Parathyroid adenoma (tissue), 2 donors: ENCODE results near the gene KLHL29.

ENCODE experiments used
- H2AFZ ChIP-seq: fragments of 300-600 bp; sonication (generic); one replicate; pipeline ENCODE4 v1.7.0; 2017; ENCODE audit warnings: antibody characterized with exemption, mild to moderate bottlenecking
- H3K27ac ChIP-seq: fragments of 300-600 bp; sonication (generic); one replicate; pipeline ENCODE4 v1.7.0; 2017
- H3K27me3 ChIP-seq: fragments of 300-600 bp; sonication (generic); one replicate; pipeline ENCODE4 v1.7.0; 2017; ENCODE audit warnings: low read length; ENCODE audit not compliant: control insufficient read depth, insufficient read depth
- H3K36me3 ChIP-seq: fragments of 300-600 bp; sonication (generic); one replicate; pipeline ENCODE4 v1.7.0; 2017; ENCODE audit warnings: low read length; ENCODE audit not compliant: control insufficient read depth, insufficient read depth
- H3K4me1 ChIP-seq: fragments of 300-600 bp; sonication (generic); one replicate; pipeline ENCODE4 v1.7.0; 2017; ENCODE audit warnings: control low read depth
- H3K4me2 ChIP-seq: fragments of 300-600 bp; sonication (generic); one replicate; pipeline ENCODE4 v1.7.0; 2017; ENCODE audit warnings: low read length
- H3K4me3 ChIP-seq: fragments of 300-600 bp; sonication (generic); one replicate; pipeline ENCODE4 v1.7.0; 2017; ENCODE audit warnings: low read depth, low read length
- H3K79me2 ChIP-seq: fragments of 300-600 bp; sonication (generic); one replicate; pipeline ENCODE4 v1.7.0; 2017; ENCODE audit warnings: control low read depth
- H3K9ac ChIP-seq: fragments of 300-600 bp; sonication (generic); one replicate; pipeline ENCODE4 v1.7.0; 2017; ENCODE audit warnings: mild to moderate bottlenecking
- H3K9me3 ChIP-seq: fragments of 300-600 bp; sonication (generic); one replicate; pipeline ENCODE4 v1.7.0; 2017; ENCODE audit warnings: low read length; ENCODE audit not compliant: control insufficient read depth
- TF ChIP-seq, protein P1 (sequence below): fragments of 300-600 bp; sonication (generic); IDR thresholded peaks from one replicate; pipeline ENCODE4 v1.7.0; 2017; ENCODE audit warnings: antibody characterized with exemption, mild to moderate bottlenecking
- donor health status: primary hyperparathyroidism.

KLHL29 gene

DNA sequence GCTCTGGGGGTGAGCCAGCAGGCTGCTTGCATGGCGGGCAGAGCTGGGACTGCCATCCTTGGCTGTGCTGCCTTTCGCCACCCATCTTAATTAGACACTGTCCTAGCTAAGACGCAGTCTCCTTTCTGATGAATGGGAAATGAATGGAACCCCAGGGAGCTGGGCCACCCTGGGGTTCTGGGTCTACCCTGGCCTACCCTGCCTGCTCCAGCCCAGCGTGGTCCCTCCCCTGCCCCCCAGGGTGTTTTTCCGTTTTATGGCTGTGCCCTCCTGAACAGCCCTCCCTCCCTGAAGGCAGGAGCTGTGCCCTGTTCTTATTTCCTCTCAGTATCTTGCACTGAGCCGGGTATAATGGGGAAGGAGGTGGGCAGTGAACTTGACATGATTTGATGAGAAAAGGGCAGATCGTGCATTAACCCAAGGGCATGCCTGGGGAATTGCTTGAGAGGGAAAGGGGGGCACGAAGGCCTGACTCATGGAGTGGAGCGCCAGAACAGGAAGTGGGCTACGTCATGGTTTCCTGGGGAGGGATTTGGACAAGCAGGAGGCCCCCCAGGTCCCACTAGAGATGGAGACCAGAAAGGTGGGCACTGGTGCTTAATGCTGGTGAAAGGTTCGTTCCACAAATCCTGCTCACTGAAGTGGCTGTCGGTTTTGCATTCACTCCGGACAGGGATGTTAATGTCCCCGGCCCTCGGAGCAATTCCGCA lies 165.0 kb downstream of the KLHL29 start:
- no peaks in the 10 kb centered on the region for H3K27me3 ChIP-seq
- no peaks in the 10 kb centered on the region for H3K9me3 ChIP-seq
- no peak overlapping the region for H3K27ac ChIP-seq
- no peak overlapping the region for H3K9ac ChIP-seq
- H3K4me1 ChIP-seq = no peaks in the 10 kb centered on the region
- TF ChIP-seq, protein P1, sequence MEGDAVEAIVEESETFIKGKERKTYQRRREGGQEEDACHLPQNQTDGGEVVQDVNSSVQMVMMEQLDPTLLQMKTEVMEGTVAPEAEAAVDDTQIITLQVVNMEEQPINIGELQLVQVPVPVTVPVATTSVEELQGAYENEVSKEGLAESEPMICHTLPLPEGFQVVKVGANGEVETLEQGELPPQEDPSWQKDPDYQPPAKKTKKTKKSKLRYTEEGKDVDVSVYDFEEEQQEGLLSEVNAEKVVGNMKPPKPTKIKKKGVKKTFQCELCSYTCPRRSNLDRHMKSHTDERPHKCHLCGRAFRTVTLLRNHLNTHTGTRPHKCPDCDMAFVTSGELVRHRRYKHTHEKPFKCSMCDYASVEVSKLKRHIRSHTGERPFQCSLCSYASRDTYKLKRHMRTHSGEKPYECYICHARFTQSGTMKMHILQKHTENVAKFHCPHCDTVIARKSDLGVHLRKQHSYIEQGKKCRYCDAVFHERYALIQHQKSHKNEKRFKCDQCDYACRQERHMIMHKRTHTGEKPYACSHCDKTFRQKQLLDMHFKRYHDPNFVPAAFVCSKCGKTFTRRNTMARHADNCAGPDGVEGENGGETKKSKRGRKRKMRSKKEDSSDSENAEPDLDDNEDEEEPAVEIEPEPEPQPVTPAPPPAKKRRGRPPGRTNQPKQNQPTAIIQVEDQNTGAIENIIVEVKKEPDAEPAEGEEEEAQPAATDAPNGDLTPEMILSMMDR = no peak
- H3K79me2 ChIP-seq = no peaks in the 10 kb centered on the region
- H3K36me3 ChIP-seq = no peaks in the 10 kb centered on the region
- H2AFZ ChIP-seq = no peak overlapping the region
- no peak overlapping the region for H3K4me3 ChIP-seq
- H3K4me2 ChIP-seq = no peak overlapping the region

DNA sequence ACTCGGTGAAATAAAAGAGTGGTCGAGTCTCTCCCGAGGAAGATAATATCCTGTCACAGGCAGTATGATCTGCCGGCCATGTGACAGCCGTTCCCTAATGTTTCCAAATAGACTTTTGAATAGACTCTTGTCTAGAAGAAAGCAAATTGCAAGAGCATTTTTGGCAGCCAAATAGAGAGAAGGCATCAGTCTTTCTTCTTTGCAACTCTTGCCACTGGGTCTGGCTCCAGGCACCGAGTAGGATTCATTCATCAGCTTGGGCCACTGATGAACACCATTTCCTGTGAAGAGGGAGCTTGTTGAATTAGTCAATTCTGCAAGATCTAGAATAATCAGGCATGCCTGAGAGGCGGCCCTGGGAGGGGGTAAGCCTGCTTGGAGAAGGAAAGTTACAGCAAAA lies 165.6 kb downstream of the KLHL29 start:
- Histone ChIP-seq H2AFZ (no peak overlapping the region), H3K9ac (no peak overlapping the region), H3K79me2 (no peaks in the 10 kb centered on the region), H3K27me3 (no peaks in the 10 kb centered on the region), H3K9me3 (no peaks in the 10 kb centered on the region), H3K27ac (no peak overlapping the region), H3K4me3 (no peak overlapping the region), H3K36me3 (no peaks in the 10 kb centered on the region), H3K4me1 (no peaks in the 10 kb centered on the region), H3K4me2 (no peak overlapping the region)
- TF ChIP-seq, protein P1 = no peak

DNA sequence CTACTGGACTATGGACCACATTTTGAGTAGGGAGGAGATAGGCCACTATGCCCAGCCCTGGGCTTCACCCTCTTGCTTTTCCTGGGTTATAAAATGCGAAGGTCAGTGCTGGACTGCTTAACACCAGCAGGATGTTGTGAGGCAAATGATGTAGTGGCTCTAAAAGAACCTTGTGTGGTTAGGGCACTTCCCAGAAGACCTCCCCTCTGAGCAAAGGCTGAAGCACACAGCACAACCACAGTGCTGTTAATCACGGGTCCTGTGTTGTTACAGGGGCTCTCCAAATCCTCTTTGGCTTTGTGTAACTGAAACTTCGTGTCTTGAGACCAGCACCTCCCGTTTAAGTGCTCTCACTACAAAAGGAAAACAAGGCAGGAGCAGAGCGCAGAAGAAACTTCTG lies 166.9 kb downstream of the KLHL29 start:
- no peak overlapping the region for H2AFZ ChIP-seq
- H3K9me3 ChIP-seq = no peaks in the 10 kb centered on the region
- TF ChIP-seq, protein P1 = no peak
- H3K27ac ChIP-seq = no peak overlapping the region
- H3K4me2 ChIP-seq = no peak overlapping the region
- no peaks in the 10 kb centered on the region for H3K79me2 ChIP-seq
- no peak overlapping the region for H3K4me3 ChIP-seq
- H3K9ac ChIP-seq = no peak overlapping the region
- no peaks in the 10 kb centered on the region for H3K27me3 ChIP-seq
- H3K36me3 ChIP-seq = no peaks in the 10 kb centered on the region
- H3K4me1 ChIP-seq = no peaks in the 10 kb centered on the region

DNA sequence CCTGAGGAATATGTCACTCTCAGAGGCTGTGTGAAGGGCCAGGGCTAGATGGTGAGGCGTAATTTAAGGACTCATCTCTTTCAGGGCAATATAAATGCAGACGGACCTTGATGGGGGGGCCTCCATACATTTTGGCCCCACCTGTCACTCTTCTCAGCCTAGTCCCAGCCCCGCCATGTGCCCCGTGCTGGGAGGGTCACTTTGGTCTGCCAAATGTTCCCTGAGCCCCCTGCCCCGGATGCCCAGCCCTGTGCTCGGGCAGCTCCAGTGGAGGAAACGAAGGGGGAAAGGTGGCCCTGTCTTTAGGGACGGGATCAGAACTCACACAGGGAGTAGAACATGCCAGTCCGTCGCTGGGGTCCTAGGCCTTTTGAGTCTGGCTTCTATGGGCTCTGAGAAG lies 168.6 kb downstream of the KLHL29 start:
- Histone ChIP-seq H3K27ac (no peak overlapping the region), H3K4me1 (no peaks in the 10 kb centered on the region)

More for the DNA sequence above, 168.6 kb downstream of the KLHL29 start:
- Histone ChIP-seq H3K9ac (no peak overlapping the region), H3K9me3 (no peaks in the 10 kb centered on the region), H3K27me3 (no peaks in the 10 kb centered on the region), H2AFZ (no peak overlapping the region), H3K4me2 (no peak overlapping the region), H3K79me2 (no peaks in the 10 kb centered on the region), H3K4me3 (no peak overlapping the region), H3K36me3 (no peaks in the 10 kb centered on the region)
- TF ChIP-seq, protein P1 = no peak
